ENCODE results near the gene HDAC4. TPM values are rescaled to one million over a fixed set of nuclear protein-coding genes. Genes with fewer than 3 reads are reported as not detected.

The HDAC4 gene
- polyA plus RNA-seq, 1 donor (not counting 4 experiments of a cell fraction or from before 2014, with no cell fraction given): 2.9 TPM

- Histone ChIP-seq H3K36me3 (ENCODE audit: control insufficient read depth in 2 of 2, extremely low read depth in 1 of 2, insufficient read depth in 2 of 2, low read length in 2 of 2) (peaks cover 4 to 12% of the 10 kb centered on the region in 2 experiments), H4K20me1 (ENCODE audit: control insufficient read depth, extremely low read depth, insufficient read depth, low read length) (no peaks in the 10 kb centered on the region), H3K9me1 (ENCODE audit: control insufficient read depth, extremely low read depth, insufficient read depth, low read length) (no peaks in the 10 kb centered on the region), H3K79me2 (ENCODE audit: control insufficient read depth, insufficient read depth, low read length) (no peaks in the 10 kb centered on the region), H3K27ac (ENCODE audit: control insufficient read depth, insufficient read depth, low read length) (no peak overlapping the region), H2AFZ (ENCODE audit: control insufficient read depth, low read length) (no peak overlapping the region), H3K4me3 (ENCODE audit: control insufficient read depth in 2 of 3, extremely low read depth in 1 of 3, insufficient read depth in 2 of 3, low read depth in 1 of 3, low read length in 3 of 3) (no peak overlapping the region), H3K9ac (ENCODE audit: control insufficient read depth, extremely low read depth, insufficient read depth, low read length) (no peak overlapping the region), H3K4me2 (ENCODE audit: control insufficient read depth, extremely low read depth, insufficient read depth, low read depth, low read length) (no peak overlapping the region), H3K9me3 (ENCODE audit: control insufficient read depth, low read depth, low read length) (no peaks in the 10 kb centered on the region), H3K4me1 (ENCODE audit: control insufficient read depth, extremely low read depth, insufficient read depth, low read length) (no peaks in the 10 kb centered on the region), H3K27me3 (ENCODE audit: control insufficient read depth, extremely low read depth, insufficient read depth, low read length) (no peaks in the 10 kb centered on the region)
- DNase-seq (ENCODE audit: low read depth, low spot score) (no peak), FAIRE-seq (no peak)
- TF ChIP-seq CTCF (optimal IDR thresholded peaks at IDR 0.05 in 1 of 3, IDR thresholded peaks at IDR 0.05 in 1 of 3, conservative IDR thresholded peaks at IDR 0.05 in 1 of 3; ENCODE audit: extremely low read depth in 1 of 3, insufficient read depth in 2 of 3, low read length in 3 of 3): no peak
- TF ChIP-seq EZH2 (IDR thresholded peaks at IDR 0.05; ENCODE audit: low read length): no peak
- dilution Hi-C loops (cut with MboI; ENCODE audit: extremely low pct_ligation_motif_present, low sequenced_read_pairs): no loop called here
Measured at GRCh38 chr2:239136203-239136602, 264.6 kb downstream of the HDAC4 start.

- H3K9me3 ChIP-seq (ENCODE audit: control insufficient read depth, low read depth, low read length): no peaks in the 10 kb centered on the region
- no peak for TF ChIP-seq CTCF (optimal IDR thresholded peaks at IDR 0.05 in 1 of 3, IDR thresholded peaks at IDR 0.05 in 1 of 3, conservative IDR thresholded peaks at IDR 0.05 in 1 of 3; ENCODE audit: extremely low read depth in 1 of 3, insufficient read depth in 2 of 3, low read length in 3 of 3)
- TF ChIP-seq EZH2 (IDR thresholded peaks at IDR 0.05; ENCODE audit: low read length): no peak
- DNase-seq (ENCODE audit: low read depth, low spot score): no peak
- no peak overlapping the region for H3K27ac ChIP-seq (ENCODE audit: control insufficient read depth, insufficient read depth, low read length)
- H3K4me1 ChIP-seq (ENCODE audit: control insufficient read depth, extremely low read depth, insufficient read depth, low read length): no peaks in the 10 kb centered on the region
- FAIRE-seq: no peak
- no peak overlapping the region for H3K9ac ChIP-seq (ENCODE audit: control insufficient read depth, extremely low read depth, insufficient read depth, low read length)
- H3K9me1 ChIP-seq (ENCODE audit: control insufficient read depth, extremely low read depth, insufficient read depth, low read length): no peaks in the 10 kb centered on the region
- no peaks in the 10 kb centered on the region for H4K20me1 ChIP-seq (ENCODE audit: control insufficient read depth, extremely low read depth, insufficient read depth, low read length)
- H3K4me3 ChIP-seq (ENCODE audit: control insufficient read depth in 2 of 3, extremely low read depth in 1 of 3, insufficient read depth in 2 of 3, low read depth in 1 of 3, low read length in 3 of 3): no peak overlapping the region
- peaks cover 4 to 12% of the 10 kb centered on the region in 2 experiments for H3K36me3 ChIP-seq (ENCODE audit: control insufficient read depth in 2 of 2, extremely low read depth in 1 of 2, insufficient read depth in 2 of 2, low read length in 2 of 2)
- H3K4me2 ChIP-seq (ENCODE audit: control insufficient read depth, extremely low read depth, insufficient read depth, low read depth, low read length): no peak overlapping the region
- no peaks in the 10 kb centered on the region for H3K27me3 ChIP-seq (ENCODE audit: control insufficient read depth, extremely low read depth, insufficient read depth, low read length)
- dilution Hi-C loops (cut with MboI; ENCODE audit: extremely low pct_ligation_motif_present, low sequenced_read_pairs): no loop called here
- no peaks in the 10 kb centered on the region for H3K79me2 ChIP-seq (ENCODE audit: control insufficient read depth, insufficient read depth, low read length)
- no peak overlapping the region for H2AFZ ChIP-seq (ENCODE audit: control insufficient read depth, low read length)
Measured at GRCh38 chr2:239135531-239135930, 265.3 kb downstream of the HDAC4 start.
